KMS-11 (cell line): Measurements from ENCODE around the gene HSD11B2.

ENCODE experiments used
- H2AFZ ChIP-seq: fragments of 200-600 bp; sonication (generic); 2 replicates; pipeline ENCODE4 v1.6.1; 2016; ENCODE audit warnings: antibody characterized with exemption, mixed run types, low read depth
- H3K27ac ChIP-seq: fragments of 200-600 bp; sonication (generic); 2 replicates; pipeline ENCODE4 v1.6.1; 2016; ENCODE audit warnings: mild to moderate bottlenecking, mixed run types
- H3K27me3 ChIP-seq: fragments of 200-600 bp; sonication (generic); 2 replicates; pipeline ENCODE4 v1.6.1; 2017; ENCODE audit warnings: mild to moderate bottlenecking, low read depth, mixed run types, moderate library complexity; ENCODE audit not compliant: insufficient read depth
- H3K36me3 ChIP-seq: fragments of 200-600 bp; sonication (generic); 2 replicates; pipeline ENCODE4 v1.6.1; 2017; ENCODE audit warnings: mild to moderate bottlenecking, mixed run types; ENCODE audit not compliant: insufficient read depth
- H3K4me1 ChIP-seq: fragments of 200-600 bp; sonication (generic); 2 replicates; pipeline ENCODE4 v1.6.1; 2016; ENCODE audit warnings: mild to moderate bottlenecking, low read depth, mixed run types; ENCODE audit not compliant: poor library complexity, severe bottlenecking
- H3K4me2 ChIP-seq: fragments of 200-600 bp; sonication (generic); 2 replicates; pipeline ENCODE4 v1.7.0; 2016; ENCODE audit warnings: mild to moderate bottlenecking, mixed run types
- H3K4me3 ChIP-seq: fragments of 200-600 bp; sonication (generic); IDR thresholded peaks from 2 replicates; pipeline ENCODE4 v1.6.1; 2017; ENCODE audit warnings: low read depth, low read length, mixed read lengths; ENCODE audit not compliant: insufficient read depth
- H3K79me2 ChIP-seq: fragments of 200-600 bp; sonication (generic); 2 replicates; pipeline ENCODE4 v1.6.1; 2016; ENCODE audit warnings: low read depth, mixed run types; ENCODE audit not compliant: insufficient read depth
- H3K9ac ChIP-seq: fragments of 200-600 bp; sonication (generic); 2 replicates; pipeline ENCODE4 v1.6.1; 2016; ENCODE audit warnings: mild to moderate bottlenecking, mixed run types
- H4K20me1 ChIP-seq: fragments of 200-600 bp; sonication (generic); 2 replicates; pipeline ENCODE4 v1.6.1; 2016; ENCODE audit warnings: mild to moderate bottlenecking, mixed run types; ENCODE audit not compliant: insufficient read depth
- TF ChIP-seq, protein P1 (sequence below): fragments of 200-600 bp; sonication (generic); conservative IDR thresholded peaks from 2 replicates; pipeline ENCODE4 v1.6.1; 2017; ENCODE audit warnings: low read depth, mild to moderate bottlenecking, antibody characterized with exemption, low read length, moderate library complexity, mixed read lengths

Gene HSD11B2

DNA sequence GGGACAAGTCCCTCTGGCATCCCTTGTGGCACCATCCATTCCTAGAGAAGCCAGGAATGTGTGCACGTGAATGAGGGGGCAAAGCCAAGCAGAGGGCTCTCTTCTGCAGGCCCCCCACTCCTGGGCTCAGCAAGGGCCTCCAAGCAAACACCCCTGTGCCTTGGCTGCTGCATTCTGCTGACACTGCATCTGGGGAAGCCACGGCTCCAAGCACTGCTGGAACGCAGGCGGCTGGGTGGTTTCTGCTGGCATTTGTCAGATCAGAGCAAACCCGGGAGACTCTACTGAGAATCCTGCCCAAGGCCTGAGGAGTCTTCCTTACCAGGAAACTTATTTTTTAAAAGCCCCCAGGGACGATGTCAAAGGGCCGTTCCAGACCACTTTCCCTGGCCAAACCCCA, 26.7 kb downstream of the HSD11B2 start:
- no peaks in the 10 kb centered on the region for H3K79me2 ChIP-seq
- no peak overlapping the region for H3K27ac ChIP-seq
- no peaks in the 10 kb centered on the region for H3K27me3 ChIP-seq
- no peak overlapping the region for H2AFZ ChIP-seq
- TF ChIP-seq, protein P1, sequence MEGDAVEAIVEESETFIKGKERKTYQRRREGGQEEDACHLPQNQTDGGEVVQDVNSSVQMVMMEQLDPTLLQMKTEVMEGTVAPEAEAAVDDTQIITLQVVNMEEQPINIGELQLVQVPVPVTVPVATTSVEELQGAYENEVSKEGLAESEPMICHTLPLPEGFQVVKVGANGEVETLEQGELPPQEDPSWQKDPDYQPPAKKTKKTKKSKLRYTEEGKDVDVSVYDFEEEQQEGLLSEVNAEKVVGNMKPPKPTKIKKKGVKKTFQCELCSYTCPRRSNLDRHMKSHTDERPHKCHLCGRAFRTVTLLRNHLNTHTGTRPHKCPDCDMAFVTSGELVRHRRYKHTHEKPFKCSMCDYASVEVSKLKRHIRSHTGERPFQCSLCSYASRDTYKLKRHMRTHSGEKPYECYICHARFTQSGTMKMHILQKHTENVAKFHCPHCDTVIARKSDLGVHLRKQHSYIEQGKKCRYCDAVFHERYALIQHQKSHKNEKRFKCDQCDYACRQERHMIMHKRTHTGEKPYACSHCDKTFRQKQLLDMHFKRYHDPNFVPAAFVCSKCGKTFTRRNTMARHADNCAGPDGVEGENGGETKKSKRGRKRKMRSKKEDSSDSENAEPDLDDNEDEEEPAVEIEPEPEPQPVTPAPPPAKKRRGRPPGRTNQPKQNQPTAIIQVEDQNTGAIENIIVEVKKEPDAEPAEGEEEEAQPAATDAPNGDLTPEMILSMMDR = no peak
- H3K36me3 ChIP-seq = no peaks in the 10 kb centered on the region
- no peak overlapping the region for H3K4me2 ChIP-seq
- H4K20me1 ChIP-seq = no peaks in the 10 kb centered on the region
- H3K9ac ChIP-seq = no peak overlapping the region
- no peaks in the 10 kb centered on the region for H3K4me1 ChIP-seq
- no peak overlapping the region for H3K4me3 ChIP-seq

DNA sequence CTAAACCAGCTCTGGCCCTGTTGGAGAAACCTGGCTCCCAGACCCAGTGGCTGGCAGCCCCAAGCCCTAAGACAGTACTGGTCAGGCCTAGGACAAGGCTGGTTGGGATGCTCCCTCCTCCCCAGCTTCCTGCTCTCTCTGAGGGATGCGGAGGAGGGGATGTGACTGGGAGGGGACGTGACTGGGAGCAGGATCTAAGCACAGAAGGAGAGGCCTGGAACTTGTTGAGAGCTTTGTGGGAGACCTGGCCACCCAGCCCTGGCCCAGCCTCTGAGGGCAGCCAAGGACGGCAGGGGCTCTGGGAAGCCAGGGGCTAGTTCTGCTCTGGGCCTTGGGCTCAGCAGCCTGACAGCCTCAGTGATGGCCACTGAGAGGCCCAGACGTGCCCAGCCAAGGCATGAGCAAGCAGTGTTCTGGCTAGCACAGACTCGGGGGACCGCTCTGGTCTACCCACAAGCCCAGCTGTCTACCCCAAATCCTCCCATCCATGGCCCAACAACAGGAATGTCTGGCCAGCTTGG, 27.3 kb downstream of the HSD11B2 start:
- Histone ChIP-seq H3K27ac (no peak overlapping the region), H3K4me3 (no peak overlapping the region), H3K4me1 (no peaks in the 10 kb centered on the region), H3K79me2 (no peaks in the 10 kb centered on the region), H4K20me1 (no peaks in the 10 kb centered on the region), H3K9ac (no peak overlapping the region), H2AFZ (no peak overlapping the region), H3K4me2 (no peak overlapping the region), H3K27me3 (no peaks in the 10 kb centered on the region), H3K36me3 (no peaks in the 10 kb centered on the region)
- TF ChIP-seq, protein P1 = no peak

DNA sequence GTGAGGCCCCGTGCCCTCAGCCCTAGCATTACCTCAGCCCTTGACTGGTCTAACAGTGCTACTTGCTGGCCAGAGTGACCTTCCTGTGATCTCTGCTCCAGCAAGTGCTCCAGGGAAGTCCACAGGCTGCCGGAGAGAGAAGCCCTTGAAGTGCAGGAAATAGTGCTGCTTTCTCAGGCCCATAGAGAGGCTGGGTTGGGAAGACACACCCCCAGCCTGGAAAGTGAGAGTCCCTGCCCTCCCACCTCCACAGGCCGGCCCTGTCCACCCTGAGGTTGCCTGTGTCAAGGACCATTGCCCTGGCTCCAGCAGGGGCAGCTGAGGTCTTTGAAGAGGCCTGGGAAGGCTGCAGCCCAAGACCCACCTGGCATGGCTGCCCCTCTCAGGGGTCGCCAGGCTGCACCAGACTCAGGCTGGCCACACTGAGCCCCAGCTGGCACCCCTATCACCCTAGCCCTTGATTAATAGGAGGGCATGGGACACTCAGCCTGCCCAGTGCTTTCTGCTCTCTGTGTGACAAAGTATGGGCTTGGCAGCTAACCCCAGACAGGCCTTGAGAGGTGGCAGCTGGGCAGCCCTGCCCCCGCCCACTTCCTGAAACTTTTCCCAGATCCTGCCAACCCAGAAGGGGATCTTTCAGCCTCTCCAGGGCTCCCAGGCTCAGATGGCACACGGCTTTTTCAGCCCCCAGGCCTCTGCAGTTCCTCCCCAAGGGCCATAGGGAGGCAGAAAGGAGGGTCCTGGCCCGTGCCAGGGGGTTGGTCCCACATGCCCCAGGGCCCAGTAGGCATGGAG, 28.3 kb downstream of the HSD11B2 start:
- Histone ChIP-seq H3K4me2 (no peak overlapping the region), H3K4me1 (no peaks in the 10 kb centered on the region), H3K4me3 (no peak overlapping the region), H3K9ac (no peak overlapping the region), H3K27me3 (no peaks in the 10 kb centered on the region), H3K36me3 (no peaks in the 10 kb centered on the region), H3K79me2 (no peaks in the 10 kb centered on the region), H2AFZ (no peak overlapping the region), H4K20me1 (no peaks in the 10 kb centered on the region), H3K27ac (no peak overlapping the region)
- TF ChIP-seq, protein P1 = no peak

DNA sequence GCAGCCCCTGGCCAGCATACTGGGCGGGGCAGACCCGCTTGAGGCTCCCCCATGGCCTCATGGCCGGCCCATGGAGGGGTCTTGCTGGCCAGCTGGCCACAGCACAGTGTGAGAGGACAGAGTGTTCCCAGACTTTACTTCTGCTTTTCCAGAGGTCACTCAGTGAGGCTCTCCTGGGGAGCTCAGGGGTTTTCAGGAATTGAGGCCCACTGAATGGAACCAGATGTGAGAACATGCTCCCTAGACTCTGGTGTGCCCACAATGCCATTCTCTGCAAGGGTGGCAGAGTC, 28.9 kb downstream of the HSD11B2 start:
- H3K9ac ChIP-seq = no peak overlapping the region
- TF ChIP-seq, protein P1 = no peak
- no peak overlapping the region for H3K27ac ChIP-seq
- no peaks in the 10 kb centered on the region for H3K4me1 ChIP-seq
- no peak overlapping the region for H3K4me3 ChIP-seq
- H3K4me2 ChIP-seq = no peak overlapping the region
- H3K79me2 ChIP-seq = no peaks in the 10 kb centered on the region
- H3K36me3 ChIP-seq = no peaks in the 10 kb centered on the region
- H4K20me1 ChIP-seq = no peaks in the 10 kb centered on the region
- no peak overlapping the region for H2AFZ ChIP-seq
- no peaks in the 10 kb centered on the region for H3K27me3 ChIP-seq
